ENCODE data around the gene RNF123. TPM values are rescaled to one million over a fixed set of nuclear protein-coding genes. Genes with fewer than 3 reads are reported as not detected.

RNF123 gene
- total and polyA plus RNA-seq, 5 experiments from 2014 or later: 8.8 to 70.0 (median 20.4) TPM

DNA sequence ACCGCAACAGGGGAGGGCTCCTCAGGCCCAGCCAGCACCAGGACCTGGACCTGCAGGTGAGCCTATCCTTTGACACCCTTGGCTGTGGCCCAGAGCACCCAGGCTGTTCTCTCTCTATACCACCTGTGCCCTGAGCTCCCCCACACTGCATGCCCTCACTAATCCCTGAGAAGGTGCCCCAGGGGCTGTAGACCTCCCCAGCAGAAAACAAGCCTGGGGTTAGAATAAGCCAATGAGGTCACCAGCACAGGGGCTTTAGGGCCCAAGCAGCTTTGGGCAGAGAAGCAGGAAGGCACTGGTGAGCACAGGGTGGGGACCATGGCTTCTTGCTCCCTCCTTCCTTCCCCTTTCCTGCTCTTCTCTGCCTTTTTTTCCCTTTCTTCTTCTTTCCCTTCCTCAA is 25.5 kb upstream of the RNF123 start:
- H3K36me3 Mint-ChIP-seq: no peaks in the 10 kb centered on the region
- H3K27me3 Mint-ChIP-seq: peaks cover 0 to 3% (median 0%) of the 10 kb centered on the region in 5 donors
- ATAC-seq (no peak), DNase-seq (no peak)
- H3K27ac Mint-ChIP-seq: no peak overlapping the region
- POLR2A ChIA-PET: no interaction called here
- H3K4me1 Mint-ChIP-seq: no peaks in the 10 kb centered on the region
- no peaks in the 10 kb centered on the region for H3K9me3 Mint-ChIP-seq
- H3K4me3 Mint-ChIP-seq: no peak overlapping the region

DNA sequence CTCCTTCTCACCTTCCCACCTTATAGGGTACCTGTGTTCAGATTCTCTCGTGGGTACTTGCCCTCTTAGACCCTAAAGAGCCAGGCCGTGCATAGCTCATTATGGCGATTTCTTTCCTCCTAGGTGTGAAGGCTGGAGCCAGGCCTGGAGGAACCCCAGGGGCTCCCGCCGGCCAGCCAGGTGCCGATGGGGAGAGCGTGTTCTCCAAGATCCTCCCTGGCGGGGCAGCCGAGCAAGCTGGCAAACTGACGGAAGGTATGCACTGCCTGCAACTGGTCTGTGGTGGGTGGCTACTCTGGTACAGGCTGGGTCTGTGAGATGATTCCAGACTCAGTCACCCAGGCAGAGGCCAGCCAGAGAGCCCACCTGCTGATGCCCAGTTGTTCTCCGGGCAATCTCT is 25.1 kb upstream of the RNF123 start:
- H3K4me3 Mint-ChIP-seq: no peak overlapping the region
- POLR2A ChIA-PET: interaction anchor here (0.7 kb wide), 1 partner anchor 207 kb away, joined by 4 read pairs; no protein-coding TSS in a partner anchor

DNA sequence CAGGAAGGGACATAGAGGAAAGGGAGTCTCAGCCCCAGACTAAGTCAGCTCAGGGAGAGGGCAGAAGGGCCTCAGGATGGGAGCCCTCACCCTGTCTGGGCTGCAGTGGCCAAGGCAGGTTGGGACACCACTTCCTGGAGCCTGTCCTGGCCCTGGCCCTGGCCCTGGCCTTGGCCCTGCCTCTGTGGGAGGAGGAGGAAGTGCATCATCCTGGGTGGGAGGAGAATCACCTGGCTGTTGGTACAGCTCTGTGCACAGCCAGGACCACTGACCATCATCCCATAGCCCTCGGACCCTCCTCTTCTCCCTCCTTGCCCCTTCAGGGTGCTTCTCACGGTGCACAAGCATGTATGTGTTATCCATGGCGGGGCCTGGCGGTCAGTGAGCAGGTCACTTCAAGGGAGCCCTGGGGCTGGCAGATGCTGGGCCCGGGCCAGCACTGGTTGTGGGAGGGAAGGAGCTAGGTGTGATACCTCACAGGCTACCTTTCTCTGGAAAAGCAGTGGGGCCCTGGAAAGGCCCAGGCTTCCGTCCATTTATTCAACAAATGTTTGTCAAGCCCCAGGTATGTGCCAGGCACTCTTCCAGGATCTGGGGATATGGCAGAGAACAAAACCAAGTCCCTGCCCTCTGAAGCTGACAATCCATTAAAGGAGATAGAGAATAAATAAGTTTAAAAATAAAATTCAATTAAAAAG is 23.4 kb upstream of the RNF123 start:
- Mint-ChIP-seq H3K27me3 (no peaks in the 10 kb centered on the region), H3K4me1 (no peaks in the 10 kb centered on the region), H3K9me3 (no peaks in the 10 kb centered on the region), H3K27ac (no peak overlapping the region), H3K36me3 (no peaks in the 10 kb centered on the region), H3K4me3 (no peak overlapping the region)
- no peak for ATAC-seq
- DNase-seq: no peak
- POLR2A ChIA-PET: no interaction called here

More for the DNA sequence above, 25.1 kb upstream of the RNF123 start:
- no peak for ATAC-seq
- Mint-ChIP-seq H3K27ac (no peak overlapping the region), H3K9me3 (no peaks in the 10 kb centered on the region), H3K4me1 (no peaks in the 10 kb centered on the region), H3K27me3 (peaks cover 0 to 3% (median 0%) of the 10 kb centered on the region in 5 donors), H3K36me3 (no peaks in the 10 kb centered on the region)
- no peak for DNase-seq

DNA sequence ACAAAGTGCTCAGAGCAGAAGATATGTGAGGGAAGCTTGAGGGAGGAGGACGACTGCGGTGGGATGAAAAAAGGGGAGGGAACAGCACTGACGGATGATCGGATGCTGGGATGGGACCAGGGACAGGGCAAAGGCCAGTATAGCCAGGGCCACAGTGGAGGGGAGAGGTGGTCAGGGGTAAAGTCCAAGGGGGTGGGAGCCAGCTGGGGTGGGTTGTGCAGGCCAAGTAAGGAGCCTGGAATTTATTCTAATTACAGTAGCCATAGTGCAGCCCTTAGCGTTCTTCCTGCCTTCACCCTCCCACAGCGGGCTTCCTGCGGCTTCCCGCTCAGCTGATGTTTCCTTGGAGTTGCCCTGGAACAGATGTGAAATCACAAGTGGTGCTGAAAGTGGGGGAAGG is 22.8 kb upstream of the RNF123 start:
- Mint-ChIP-seq H3K4me3 (no peak overlapping the region), H3K4me1 (peaks cover 0 to 2% (median 0%) of the 10 kb centered on the region in 4 donors), H3K27me3 (no peaks in the 10 kb centered on the region), H3K27ac (no peak overlapping the region), H3K9me3 (no peaks in the 10 kb centered on the region), H3K36me3 (no peaks in the 10 kb centered on the region)
- ATAC-seq (no peak), DNase-seq (no peak)
- POLR2A ChIA-PET: interaction anchor here (0.6 to 0.7 kb wide), 2 partner anchors 9 to 109 kb away, joined by 3 to 6 read pairs; no protein-coding TSS in a partner anchor

DNA sequence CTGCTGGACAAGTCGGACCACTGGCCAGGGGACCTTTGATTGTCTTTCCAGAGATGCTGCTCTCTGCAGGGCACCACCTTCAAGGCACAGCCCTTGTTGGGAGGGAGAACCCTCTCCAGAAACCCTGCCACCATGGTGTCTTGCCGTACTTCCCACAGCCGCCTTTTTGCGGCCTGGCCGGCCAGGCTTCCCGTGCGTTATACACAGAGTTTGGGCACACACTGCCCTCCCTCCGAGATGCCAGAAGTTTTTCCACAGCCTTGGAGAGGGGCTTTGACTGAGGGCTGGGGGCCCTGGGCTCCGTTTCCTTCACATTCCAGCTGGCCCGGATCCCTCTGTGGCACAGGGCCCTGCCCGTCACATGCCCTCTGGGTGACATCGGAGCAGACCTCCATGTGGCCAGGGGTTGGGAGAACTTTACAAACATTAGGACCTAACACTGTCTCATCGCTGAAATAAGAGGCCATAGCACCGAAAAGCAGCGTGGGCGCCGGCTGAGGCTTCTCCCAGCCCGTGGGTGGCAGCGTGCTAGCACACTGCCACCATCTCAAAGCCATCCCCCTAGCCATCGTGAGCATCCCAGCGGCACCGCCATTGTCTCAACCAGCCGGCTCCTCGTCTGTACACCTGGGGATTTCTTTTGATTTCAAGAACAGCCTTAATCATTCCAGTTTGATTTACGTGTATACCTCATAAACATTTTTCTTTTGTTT is 21.5 kb upstream of the RNF123 start:
- H3K27ac Mint-ChIP-seq: no peak overlapping the region
- POLR2A ChIA-PET: no interaction called here

DNA sequence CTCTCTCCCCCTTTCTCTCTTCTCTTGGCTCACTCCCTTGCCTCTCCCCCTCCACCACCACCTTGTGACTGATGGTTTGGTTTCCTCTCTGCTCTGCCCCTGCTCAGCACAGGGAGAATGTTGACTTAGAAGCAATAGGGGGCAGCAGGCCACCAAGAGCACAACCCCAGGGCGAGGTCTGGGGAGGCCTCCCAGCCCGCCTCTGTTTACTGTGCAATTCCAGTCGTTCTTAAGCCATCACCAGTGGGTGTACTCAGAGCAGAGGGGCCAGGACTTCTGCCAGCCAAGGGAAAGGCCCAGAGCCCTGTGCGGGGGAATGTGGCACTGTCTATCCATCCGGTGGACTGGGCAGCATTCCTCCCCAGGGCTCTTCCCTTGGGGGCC is 21.0 kb upstream of the RNF123 start:
- POLR2A ChIA-PET: no interaction called here
- DNase-seq (no peak), ATAC-seq (no peak)
- Mint-ChIP-seq H3K9me3 (no peaks in the 10 kb centered on the region), H3K4me3 (no peak overlapping the region), H3K27ac (no peak overlapping the region), H3K36me3 (no peaks in the 10 kb centered on the region), H3K4me1 (peaks cover 5 to 12% (median 11%) of the 10 kb centered on the region in 4 donors), H3K27me3 (no peaks in the 10 kb centered on the region)

More for the DNA sequence above, 21.5 kb upstream of the RNF123 start:
- no peaks in the 10 kb centered on the region for H3K9me3 Mint-ChIP-seq
- ATAC-seq (no peak), DNase-seq (no peak)
- H3K27me3 Mint-ChIP-seq: no peaks in the 10 kb centered on the region
- H3K36me3 Mint-ChIP-seq: no peaks in the 10 kb centered on the region
- H3K4me1 Mint-ChIP-seq: peaks cover 5 to 8% (median 6%) of the 10 kb centered on the region in 4 donors
- no peak overlapping the region for H3K4me3 Mint-ChIP-seq

DNA sequence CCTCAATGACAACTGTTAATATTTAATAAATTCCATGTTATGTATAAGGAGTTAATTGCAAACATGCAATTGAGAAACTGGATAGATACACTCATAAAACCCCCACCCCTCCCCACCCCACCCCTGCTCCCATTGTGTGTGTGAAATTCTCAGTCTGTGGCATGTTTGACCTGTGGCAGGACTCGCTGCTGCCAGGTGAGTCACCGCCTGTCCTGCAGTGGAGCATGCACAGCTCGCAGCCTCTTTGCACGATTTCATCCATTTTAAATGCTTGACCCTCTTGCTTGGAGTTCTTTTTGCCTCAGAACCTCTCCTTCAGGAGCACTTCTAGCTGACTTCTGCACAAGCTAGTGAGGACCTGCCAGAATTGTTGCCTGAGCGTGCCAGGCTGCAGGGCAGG is 20.5 kb upstream of the RNF123 start:
- no peaks in the 10 kb centered on the region for H3K36me3 Mint-ChIP-seq
- POLR2A ChIA-PET: interaction anchor here (0.8 kb wide), 1 partner anchor 129 kb away, joined by 3 read pairs; no protein-coding TSS in a partner anchor
- H3K9me3 Mint-ChIP-seq: no peaks in the 10 kb centered on the region
- H3K27me3 Mint-ChIP-seq: no peaks in the 10 kb centered on the region
- ATAC-seq (no peak), DNase-seq (no peak)
- peak overlapping the region in 1 of 10 donors; percentile 53 for H3K27ac Mint-ChIP-seq
- H3K4me3 Mint-ChIP-seq: no peak overlapping the region
- peaks cover 7 to 16% (median 15%) of the 10 kb centered on the region in 4 donors for H3K4me1 Mint-ChIP-seq

DNA sequence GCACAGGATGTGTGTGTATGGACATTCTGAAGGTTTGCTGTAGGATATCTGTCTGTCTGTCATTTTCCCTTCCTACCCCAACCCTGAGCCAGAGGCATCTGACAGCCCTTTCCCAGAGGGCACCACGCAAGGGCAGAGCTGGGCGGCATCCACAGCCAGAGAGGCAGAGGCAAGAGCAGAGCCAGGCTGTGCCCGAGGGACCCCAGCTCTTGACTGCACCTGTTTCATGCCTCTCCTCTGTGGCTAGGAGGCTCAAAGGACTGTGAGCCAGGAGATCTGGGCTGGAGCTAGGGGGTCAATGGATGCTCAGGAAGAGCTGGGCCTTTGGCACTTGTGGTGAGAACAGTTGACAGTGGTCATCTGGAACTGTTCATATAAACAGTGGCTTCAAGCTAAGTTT is 20.0 kb upstream of the RNF123 start:
- H3K27ac Mint-ChIP-seq: peak overlapping the region in 3 of 10 donors; percentile 35 to 57 (median 53)
- no peak overlapping the region for H3K4me3 Mint-ChIP-seq
- POLR2A ChIA-PET: interaction anchor here (0.8 kb wide), 1 partner anchor 130 kb away, joined by 3 read pairs; no protein-coding TSS in a partner anchor
- no peaks in the 10 kb centered on the region for H3K27me3 Mint-ChIP-seq
- H3K9me3 Mint-ChIP-seq: no peaks in the 10 kb centered on the region
- H3K36me3 Mint-ChIP-seq: no peaks in the 10 kb centered on the region
- ATAC-seq (no peak), DNase-seq (no peak)
- H3K4me1 Mint-ChIP-seq: peaks cover 7 to 21% (median 16%) of the 10 kb centered on the region in 4 donors

DNA sequence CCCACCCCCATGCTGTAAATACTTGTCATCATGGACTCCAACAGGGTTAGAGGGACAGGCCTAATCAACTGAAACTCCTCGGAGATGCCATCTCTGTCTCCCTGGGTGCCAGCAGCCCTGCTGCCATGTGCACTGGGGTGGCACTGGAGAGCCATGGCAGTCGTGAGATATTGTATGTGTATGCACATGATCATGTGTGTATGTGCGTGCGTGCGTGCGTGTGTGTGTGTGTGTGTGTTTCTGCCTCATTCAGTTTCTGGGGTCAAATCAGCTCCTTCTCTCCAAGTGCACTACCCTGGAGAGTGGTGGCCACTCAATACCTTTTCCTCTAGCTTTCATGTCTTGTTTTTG is 18.4 kb upstream of the RNF123 start:
- POLR2A ChIA-PET: interaction anchor here (1.6 kb wide), 1 partner anchor 131 kb away, joined by 23 read pairs; no protein-coding TSS in a partner anchor
- Mint-ChIP-seq H3K27ac (peak overlapping the region in 3 of 10 donors; percentile 43 to 73 (median 67)), H3K4me1 (peaks cover 13 to 35% (median 30%) of the 10 kb centered on the region in 4 donors), H3K9me3 (no peaks in the 10 kb centered on the region), H3K27me3 (no peaks in the 10 kb centered on the region), H3K36me3 (peaks cover 0 to 5% (median 0%) of the 10 kb centered on the region in 3 donors), H3K4me3 (no peak overlapping the region)
- DNase-seq: no peak
- ATAC-seq: no peak

DNA sequence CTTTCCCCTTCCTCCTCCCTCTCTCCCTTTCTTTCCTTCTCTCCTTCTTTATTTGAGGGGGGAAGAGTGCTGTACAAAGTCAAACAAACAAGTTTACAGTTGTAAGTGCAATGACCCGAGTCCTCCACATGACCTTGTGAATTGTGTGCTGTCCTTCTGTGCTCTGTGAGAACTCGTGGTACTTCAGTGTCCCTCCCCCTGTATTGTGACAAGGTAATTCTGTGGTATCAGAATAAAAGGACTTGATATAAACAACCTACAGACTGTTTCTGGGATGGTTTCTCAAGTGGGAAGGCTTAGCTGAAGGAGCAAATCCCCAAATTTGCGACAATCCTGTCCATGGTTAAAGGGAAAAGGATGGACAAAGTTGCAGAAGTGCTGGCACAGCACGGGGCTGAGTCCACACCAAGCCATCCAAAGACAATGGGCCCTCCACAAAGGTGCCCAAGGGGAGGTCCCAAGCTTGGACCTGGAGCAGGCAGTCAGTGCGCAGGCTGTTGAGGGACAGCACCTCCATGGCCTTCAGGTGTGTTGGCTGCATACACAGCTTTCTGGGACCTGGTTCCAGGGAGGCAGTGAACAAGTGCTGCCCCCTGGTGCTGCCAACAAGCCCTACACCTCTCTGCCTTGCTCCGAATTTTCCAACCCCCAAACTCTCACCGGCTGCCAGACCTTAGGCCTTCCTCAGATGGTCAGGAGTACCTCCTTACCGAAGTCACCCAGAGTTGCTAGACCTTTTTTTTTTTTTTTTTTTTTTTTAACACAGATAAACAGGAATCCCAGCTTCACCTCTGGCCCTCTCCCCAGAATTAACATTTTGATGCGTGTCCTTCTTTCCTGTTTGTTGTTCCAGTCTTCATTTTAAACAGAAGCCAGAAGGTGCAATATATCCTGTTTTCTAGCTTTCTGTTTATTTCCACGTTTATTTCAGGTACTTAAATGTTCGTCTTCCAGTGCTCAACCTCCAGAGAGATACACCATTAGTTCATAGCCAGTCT is 17.8 kb upstream of the RNF123 start:
- H3K27ac Mint-ChIP-seq: peak overlapping the region; percentile 43 to 93 (median 86)
- ATAC-seq (peak in 1 of 2 donors; percentile 7), DNase-seq (peak; percentile 53 to 84 (median 68))
- POLR2A ChIA-PET: interaction anchor here (0.6 to 1.6 kb wide), 8 partner anchors 9 to 426 kb away, joined by 3 to 23 read pairs (median 4); partner anchors contain the start of genes DAG1, IP6K1, MST1 and RNF123
- peaks cover 15 to 42% (median 36%) of the 10 kb centered on the region in 4 donors for H3K4me1 Mint-ChIP-seq
- peak overlapping the region; percentile 19 to 93 (median 80) for H3K4me3 Mint-ChIP-seq
- H3K36me3 Mint-ChIP-seq: peaks cover 0 to 8% (median 0%) of the 10 kb centered on the region in 3 donors
- H3K27me3 Mint-ChIP-seq: no peaks in the 10 kb centered on the region
- H3K9me3 Mint-ChIP-seq: no peaks in the 10 kb centered on the region

DNA sequence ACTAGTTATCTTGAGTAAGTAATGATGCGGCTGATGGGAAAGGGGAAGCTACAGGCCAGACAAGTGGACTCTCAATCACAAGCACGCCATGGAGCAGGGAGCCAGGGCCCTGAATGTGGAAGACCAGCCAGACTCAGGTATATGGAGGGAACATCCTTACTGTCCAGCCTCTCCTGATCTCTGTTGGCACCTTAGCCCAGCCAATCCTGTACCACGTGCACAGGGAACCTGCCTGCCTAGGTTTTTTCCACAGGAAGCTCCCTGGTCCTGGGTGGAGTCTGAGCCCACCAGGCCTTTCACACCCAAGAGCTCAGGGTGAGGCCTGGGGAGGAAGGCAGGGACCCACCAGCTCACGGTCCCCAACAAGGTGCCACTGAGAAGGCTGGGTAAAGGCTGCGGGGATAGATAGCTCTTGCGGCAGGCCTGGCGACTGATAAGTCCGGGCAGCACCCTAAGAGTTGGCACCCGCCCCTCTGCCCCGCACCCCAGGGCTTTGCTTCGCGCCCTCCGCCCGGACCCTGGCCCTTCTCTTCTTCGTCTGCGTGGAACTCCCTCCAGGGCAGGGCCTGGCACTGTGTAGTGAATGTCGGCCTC is 16.1 kb upstream of the RNF123 start:
- H3K4me1 Mint-ChIP-seq: peaks cover 16 to 49% (median 43%) of the 10 kb centered on the region in 4 donors
- no peak for ATAC-seq
- no peaks in the 10 kb centered on the region for H3K27me3 Mint-ChIP-seq
- DNase-seq: peak in 3 of 10 donors; percentile 5 to 15 (median 12)
- POLR2A ChIA-PET: interaction anchor here (0.7 to 1.4 kb wide), 10 partner anchors 16 to 417 kb away, joined by 3 to 24 read pairs (median 3); partner anchors contain the start of genes AMIGO3, BSN, DAG1 and IP6K1
- H3K36me3 Mint-ChIP-seq: peaks cover 0 to 15% (median 0%) of the 10 kb centered on the region in 3 donors
- no peaks in the 10 kb centered on the region for H3K9me3 Mint-ChIP-seq
- H3K4me3 Mint-ChIP-seq: peak overlapping the region; percentile 91 to 98 (median 96)
- peak overlapping the region; percentile 92 to 99 (median 98) for H3K27ac Mint-ChIP-seq

Measured in naive thymus-derived CD8-positive, alpha-beta T cell (primary cell).